NCI-H524 (cell line): Measurements from ENCODE around the gene DCDC1.
A peak's percentile ranks its signal among the peaks of the same experiment; 100 is the strongest.

ENCODE experiments used
- DNase-seq, 2 experiments: peaks; one replicate each; lab custom pipeline; 2025; lab: John Stamatoyannopoulos, UW

The DCDC1 gene, protein sequence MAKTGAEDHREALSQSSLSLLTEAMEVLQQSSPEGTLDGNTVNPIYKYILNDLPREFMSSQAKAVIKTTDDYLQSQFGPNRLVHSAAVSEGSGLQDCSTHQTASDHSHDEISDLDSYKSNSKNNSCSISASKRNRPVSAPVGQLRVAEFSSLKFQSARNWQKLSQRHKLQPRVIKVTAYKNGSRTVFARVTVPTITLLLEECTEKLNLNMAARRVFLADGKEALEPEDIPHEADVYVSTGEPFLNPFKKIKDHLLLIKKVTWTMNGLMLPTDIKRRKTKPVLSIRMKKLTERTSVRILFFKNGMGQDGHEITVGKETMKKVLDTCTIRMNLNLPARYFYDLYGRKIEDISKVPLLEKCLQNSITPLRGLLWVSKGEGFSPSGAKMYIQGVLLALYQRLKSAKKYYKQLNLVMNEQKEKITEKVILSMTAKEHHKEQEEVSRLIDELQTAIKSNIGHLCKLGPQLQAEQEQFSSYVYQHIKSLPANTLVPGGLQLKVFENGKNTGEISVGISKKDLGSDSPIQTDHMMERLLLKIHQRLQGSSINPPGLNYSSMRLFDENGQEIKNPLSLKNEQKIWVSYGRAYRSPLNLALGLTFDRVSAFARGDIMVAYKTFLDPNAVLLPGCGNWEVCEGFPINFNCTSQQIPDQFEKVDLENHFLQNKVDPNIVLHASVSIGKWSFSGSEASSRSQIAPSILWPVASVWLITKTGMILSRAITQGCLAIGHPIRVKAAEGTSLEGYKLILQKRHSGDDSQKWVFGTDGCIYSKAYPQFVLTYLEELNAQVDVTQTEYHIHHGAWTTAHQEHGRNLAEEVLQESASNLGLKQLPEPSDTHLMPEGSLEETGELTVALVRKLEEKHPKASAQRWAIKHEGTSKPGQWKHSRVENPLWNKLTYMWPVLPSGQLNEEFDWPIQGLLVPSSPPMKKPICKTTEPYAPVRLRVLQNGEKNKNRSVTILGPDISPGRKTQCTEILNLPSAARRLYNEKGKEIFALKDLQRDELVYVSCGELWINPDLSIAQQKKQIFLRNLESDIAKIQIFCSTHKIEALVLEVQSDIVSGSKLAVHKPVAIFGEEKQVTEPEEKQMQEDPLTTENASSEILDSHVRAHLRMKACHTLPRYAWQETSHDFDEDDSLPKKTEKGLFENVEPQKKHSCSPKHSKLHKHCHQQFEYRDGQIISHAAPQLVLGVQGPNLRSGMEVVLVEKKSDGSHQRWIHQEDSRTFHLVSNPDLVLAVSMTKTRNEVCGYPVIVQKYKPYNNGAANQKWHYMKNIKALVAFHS (N-terminal part only)

DNA sequence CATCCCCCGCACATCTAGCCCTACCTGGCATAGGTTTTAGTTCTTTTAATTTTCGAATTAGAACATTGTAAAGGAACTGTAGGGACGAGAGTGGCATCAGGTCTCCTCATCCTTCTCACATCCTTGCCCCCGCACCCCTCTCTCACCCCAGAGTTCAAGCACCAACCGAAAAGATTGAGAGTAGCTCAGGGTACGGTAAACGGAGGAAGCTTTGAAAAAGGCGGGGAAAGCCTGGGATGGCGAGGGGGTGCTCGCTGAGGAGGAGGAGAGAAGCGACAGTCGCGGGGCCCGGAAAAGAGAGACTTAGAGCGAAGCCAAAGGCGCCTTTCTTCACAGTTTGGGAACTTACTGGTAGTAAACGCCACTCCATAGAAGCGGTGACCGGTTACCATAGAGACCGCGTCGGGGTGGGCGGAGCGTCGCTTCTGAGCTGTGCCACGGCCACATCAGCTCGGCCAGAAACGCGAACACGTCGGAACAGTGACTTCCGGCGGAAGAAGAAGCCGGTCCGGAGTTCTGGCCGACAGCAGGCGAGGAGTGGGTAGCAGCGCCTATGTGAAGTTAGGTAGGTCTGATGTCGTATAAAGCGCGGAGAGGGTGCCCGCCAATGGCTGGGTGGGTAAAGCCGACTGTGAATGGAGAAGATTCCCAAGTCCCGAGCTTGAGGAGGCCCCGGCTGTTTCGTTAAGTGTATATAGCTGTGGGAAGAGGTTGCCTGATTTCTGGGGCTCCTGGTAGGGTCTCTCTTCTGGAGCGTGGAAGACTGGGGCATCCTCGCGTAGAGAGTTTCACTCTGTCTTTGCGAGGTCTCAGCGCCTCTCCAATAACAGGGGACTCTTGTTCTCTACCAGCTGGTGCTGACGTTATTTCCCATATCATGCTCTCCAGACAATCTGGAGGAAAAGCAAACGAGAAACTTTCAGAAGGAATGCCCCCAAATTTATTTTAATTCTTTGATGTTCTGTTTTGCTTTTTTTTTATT lies at the start of gene DCDC1, which contains the start of gene DNAJC24:
Gene DCDC1 (minus strand): TSS at position 392 of the 982 bp plus-strand sequence. CDS start 41,459 bp downstream, outside the sequence.
Gene DNAJC24 (plus strand): TSS at position 513 of the 982 bp plus-strand sequence. CDS start 889 bp downstream, outside the sequence.
- peak; percentile 75 to 94 for DNase-seq

- DNase-seq: no peak
These were observed 49.6 kb upstream of the DCDC1 start for GRCh38 chr11:31419138-31419537.

DNA sequence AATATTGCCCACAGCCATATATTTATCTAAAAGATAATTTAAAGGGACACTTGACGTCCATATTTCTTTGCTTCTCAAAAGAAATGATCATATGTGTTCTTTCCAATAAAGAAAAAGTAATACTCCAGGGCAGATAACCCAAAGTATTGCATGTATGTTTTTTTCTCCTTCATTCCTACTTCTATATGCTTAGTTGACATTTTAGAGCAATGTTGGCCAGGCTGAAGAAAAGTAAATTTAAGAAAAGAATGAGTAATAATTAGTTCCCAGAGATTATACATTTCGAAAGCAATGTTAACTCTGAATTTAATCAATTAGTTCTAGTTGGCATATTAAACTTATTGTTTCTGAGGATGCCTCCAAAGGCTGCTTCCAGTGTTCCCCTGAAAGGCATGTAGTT lies 48.3 kb upstream of the DCDC1 start:
- DNase-seq: no peak

DNA sequence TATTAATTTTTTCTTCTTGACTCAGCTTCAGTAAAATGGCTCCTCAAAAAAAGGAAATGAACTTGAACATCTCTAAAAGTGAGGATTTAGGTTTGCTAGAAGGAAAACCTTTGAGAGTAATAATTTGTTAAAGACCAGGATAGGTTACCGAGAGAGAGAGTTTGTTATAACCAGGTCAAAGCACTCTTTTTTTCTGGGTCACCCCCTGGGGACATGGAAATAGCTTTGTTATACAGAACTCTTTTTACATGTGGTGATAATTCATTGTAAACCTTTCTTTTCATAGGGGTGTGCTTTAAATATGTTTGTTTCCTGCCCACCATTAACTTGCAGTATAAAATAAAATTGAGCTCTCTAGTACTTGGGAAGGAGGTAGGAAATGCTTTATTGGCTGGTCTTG lies 47.8 kb upstream of the DCDC1 start:
- DNase-seq: no peak

DNA sequence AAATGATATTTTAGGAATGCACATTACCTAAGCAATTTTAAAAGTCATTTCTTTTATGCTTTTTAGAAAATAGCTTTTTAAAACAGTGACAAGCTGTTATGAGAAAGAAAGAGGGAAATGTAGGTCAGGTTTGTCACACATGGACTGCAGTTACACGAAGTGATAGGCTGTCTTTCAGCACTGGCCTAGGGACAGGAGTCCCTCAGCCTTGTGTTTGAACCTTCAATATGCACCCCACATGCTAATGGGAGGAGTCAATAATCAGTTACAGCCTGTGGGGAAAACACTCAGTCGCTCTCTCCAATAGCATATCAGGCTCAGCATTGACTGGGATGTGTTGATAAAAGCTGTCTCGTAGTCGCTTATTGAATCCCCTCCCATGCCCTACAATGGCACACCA lies 45.9 kb upstream of the DCDC1 start:
- no peak for DNase-seq

- DNase-seq: no peak
These were observed 44.8 kb upstream of the DCDC1 start for GRCh38 chr11:31414338-31414737.

- no peak for DNase-seq
These were observed 43.4 kb upstream of the DCDC1 start for GRCh38 chr11:31412946-31413345.

DNA sequence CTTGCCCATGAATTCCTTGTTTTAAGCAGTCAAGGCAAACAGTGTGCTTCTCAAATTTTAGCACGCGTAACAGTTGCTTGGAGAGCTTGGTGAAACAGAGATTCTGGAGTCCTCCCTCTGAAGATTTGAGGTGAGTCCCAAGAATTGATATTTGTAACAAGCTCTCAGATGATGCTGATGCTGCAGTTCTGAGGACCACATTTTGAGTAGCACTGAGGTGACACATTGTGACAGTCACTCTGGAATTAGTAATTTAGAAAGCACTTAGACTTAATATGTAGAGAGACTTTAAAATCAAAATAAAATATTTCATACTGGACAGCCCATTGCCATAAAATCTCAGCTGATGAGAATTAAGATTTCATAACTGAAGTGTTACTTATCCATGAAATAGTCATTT lies 38.7 kb upstream of the DCDC1 start:
- DNase-seq: no peak

DNA sequence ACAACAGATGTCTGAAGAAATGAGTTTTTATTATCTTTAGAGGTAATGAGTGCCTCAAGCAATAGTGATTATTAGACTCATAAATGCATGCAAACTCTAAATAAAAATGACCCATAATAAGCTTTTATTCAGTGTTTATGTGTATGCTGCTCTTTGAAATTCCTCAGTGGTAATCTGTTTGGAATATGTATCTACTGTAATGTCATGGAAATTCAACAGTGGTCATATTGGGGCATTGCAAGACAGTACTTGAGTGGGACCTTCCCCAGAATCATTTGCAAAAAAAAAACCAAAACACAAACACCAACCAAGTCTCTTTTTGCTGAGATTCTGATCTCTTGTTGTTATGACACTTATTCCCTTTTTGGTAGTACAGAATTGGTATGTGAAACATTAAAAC lies 35.1 kb upstream of the DCDC1 start:
- no peak for DNase-seq

DNA sequence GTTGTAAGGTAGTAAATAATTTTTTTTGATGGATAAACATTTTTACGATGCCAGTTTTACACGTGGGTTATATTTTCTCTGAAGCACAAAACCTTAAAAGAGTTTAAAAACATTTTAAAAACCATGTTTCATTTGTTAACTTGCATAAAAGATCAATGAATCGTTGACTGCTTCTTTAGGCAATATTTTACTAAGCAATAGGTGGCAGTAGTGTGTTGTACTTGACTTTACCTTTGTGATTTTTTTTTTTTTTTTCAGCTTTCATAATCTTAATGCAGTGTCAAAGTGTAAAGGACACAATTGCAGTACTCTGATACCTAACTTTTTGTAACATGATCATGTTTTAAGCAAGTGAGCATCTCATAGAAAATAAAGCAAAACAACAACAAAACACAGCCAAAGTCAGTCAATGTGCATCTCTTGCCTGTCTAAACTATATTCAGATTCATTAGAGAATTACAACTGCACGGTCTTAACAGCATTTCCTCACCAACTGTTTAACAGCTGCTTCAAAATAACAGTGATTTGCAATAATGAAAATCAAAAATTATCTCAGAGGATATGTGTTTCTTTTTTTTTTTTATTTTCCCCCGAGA lies 27.8 kb upstream of the DCDC1 start:
- peak in 1 of 2 experiments; percentile 16 for DNase-seq

DNA sequence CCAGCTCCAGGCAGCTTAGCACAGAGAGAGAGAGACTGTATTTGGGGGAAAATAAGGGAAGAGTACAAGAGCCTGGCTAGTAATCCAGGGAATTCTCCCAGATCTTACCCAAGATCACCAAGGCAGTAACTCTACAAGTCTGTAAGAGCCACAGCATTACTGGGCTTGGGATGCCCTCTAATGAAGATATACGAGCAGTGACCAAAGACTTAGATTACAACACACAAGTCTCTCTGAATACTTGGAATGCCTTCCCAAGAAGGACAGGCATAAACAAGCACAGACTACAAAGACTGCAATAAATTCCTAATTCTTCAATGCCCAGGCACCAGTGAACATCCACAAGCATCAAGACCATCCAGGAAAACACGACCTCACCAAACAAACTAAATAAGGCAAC lies 17.8 kb upstream of the DCDC1 start:
- no peak for DNase-seq

DNA sequence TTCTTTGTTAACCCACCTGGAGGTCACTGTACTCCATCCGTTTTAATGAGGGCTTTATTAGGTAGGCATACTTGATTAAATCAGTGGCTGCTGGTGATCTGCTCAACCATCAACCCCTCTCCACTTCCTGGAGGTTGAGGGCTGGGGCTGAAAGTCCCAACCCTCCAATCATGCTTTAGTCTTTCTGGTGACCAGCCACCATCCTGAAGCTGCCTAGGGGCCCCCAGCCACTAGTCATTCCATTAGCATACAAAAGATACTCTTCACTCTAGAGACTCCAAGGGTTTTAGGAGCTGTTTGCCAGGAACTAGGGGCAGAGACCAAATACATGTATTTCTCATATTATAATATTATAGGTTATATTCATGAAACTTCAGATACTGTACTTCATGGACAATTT lies 13.6 kb upstream of the DCDC1 start:
- DNase-seq: no peak

DNA sequence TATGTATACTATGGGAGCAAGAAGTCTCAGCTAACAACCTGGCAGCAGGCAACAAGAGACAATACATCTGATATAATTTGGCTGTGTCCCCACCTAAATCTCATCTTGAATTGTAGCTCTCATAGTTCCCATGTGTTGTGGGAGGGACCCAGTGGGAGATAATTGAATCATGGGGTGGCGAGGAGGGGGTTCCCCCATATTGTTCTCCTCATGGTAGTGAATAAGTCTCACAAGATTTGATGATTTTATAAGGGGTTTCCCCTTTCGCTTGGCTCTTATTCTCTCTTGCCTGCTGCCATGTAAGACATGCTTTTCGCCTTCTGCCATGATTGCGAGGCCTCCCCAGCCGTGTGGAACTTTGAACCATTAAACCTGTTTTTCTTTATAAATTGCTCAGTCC lies 6.3 kb upstream of the DCDC1 start:
- no peak for DNase-seq

GRCh38 chr11:31366795-31367194 lies 2.7 kb downstream of the DCDC1 start:
- no peak for DNase-seq

GRCh38 chr11:31361743-31362142 lies 7.8 kb downstream of the DCDC1 start:
- DNase-seq: no peak

DNA sequence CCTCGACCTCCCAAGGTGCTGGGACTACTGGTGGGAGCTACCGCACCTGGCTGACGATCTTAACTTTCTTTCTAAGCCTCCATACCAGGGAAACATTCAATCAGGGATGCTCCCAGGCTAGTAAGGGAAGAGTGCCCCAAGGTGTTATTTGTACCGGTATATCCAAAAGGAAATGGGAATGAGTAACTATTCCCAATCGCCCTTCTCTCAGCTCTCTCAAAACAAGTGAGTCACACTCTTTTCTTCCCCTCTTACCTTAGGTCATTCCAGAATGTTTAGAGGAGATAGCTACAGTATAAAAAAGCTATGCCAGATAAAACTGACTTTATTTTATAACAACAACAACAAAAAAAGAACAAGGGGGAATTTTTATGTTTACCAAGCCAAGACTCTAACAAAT lies 13.7 kb downstream of the DCDC1 start:
- DNase-seq: no peak

GRCh38 chr11:31355131-31355530 lies 14.4 kb downstream of the DCDC1 start:
- DNase-seq: peak in 1 of 2 experiments; percentile 6

- DNase-seq: no peak
These were observed 18.4 kb downstream of the DCDC1 start for GRCh38 chr11:31351168-31351567.

DNA sequence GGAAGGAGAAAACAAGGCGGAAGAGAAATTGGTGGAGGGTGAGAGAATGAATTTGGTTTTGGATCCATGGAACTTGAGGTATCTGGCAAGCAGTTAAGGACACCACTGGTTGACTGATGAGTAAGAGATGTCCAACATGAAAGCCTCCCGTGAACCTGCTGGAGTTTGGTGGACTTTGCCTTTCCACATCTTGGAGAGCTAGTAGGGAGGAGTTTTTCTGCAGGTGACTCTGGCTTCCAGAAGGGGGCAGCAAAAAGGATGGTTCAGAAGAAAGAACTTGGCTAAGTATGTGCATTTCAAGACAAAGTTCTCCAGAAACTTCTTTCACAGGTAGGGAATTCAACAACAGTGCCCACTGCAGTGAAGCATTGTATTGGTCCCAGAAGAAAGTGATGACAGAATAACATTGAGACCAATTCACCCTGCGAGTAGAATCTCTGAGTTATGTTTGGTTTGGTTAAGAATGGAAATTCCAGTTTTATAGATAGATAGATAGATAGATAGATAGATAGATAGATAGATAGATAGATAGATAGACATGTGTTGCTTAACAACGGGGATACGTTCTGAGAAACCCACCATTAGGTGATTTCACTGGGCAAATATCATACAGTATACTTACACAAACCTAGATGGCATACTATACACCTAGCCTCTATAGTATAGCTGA lies 28.5 kb downstream of the DCDC1 start:
- peak in 1 of 2 experiments; percentile 17 for DNase-seq

GRCh38 chr11:31337806-31338205 lies 31.7 kb downstream of the DCDC1 start:
- no peak for DNase-seq
